GM12878 (cell line): ENCODE measurements around the gene PLK2. TPM values are rescaled to one million over a fixed set of nuclear protein-coding genes. Genes with fewer than 3 reads are reported as not detected.

ENCODE experiments used
- ATAC-seq: fragments of 200-7000 bp; cut with Tn5 transposase; 3 replicates; pipeline ENCODE4 v1.9.1; 2020; ENCODE audit warnings: mild to moderate bottlenecking, moderate library complexity
- BruUV-seq: library from RNA; stranded (reverse); fragments of 400-500 nt; replicated peaks from 2 replicates; lab custom pipeline; 2021; lab: Mats Ljungman, UMichigan
- CTCF ChIA-PET: fragments of 300-600 bp; sonication (Branson Sonifier 250); formaldehyde crosslinking; extraction: SDS; loops from one replicate; lab custom pipeline; 2021; ENCODE audit warnings: inconsistent platforms; lab: Yijun Ruan, JAX
- POLR2A ChIA-PET: fragments of 350-600 bp; formaldehyde crosslinking; extraction: SDS; loops from one replicate; lab custom pipeline; 2021; ENCODE audit warnings: inconsistent platforms; lab: Charles Lee
- RAD21 ChIA-PET: fragments of 300-600 bp; sonication (Branson Sonifier 250); formaldehyde crosslinking; loops from one replicate; lab custom pipeline; 2023; ENCODE audit warnings: antibody characterized with exemption; ENCODE audit not compliant: unreplicated experiment; lab: Charles Lee
- SMC1A ChIA-PET: fragments of 300-600 bp; sonication (Branson Sonifier 250); formaldehyde crosslinking; loops from one replicate; lab custom pipeline; 2023; ENCODE audit not compliant: unreplicated experiment, uncharacterized antibody; lab: Charles Lee
- DNase-seq: peaks from one replicate; pipeline ENCODE4 v3.0.0-alpha.2; 2011; ENCODE audit warnings: low read depth, low spot score
- FAIRE-seq: peaks from 3 replicates; lab custom pipeline; 2011; peaks lifted over from hg19 to GRCh38; lab: Jason Lieb, UNC
- H2AFZ ChIP-seq: 2 replicates; pipeline ENCODE4 v1.6.0; 2011; ENCODE audit warnings: low read depth, low read length, control low read depth; ENCODE audit not compliant: control insufficient read depth
- H3K27ac ChIP-seq: 2 replicates; pipeline ENCODE4 v1.5.1; 2011; ENCODE audit warnings: control low read depth; ENCODE audit not compliant: control insufficient read depth, insufficient read depth
- H3K27me3 ChIP-seq, 2 experiments: replicated peaks in 1 of 2; 2 replicates each; pipeline versions ENCODE4 v1.6.0 to v1.6.1; 2011; ENCODE audit warnings: low read length in 1 of 2; ENCODE audit not compliant: control insufficient read depth in 2 of 2, insufficient read depth in 2 of 2
- H3K36me3 ChIP-seq, 2 experiments: 2 replicates each; pipeline ENCODE4 v1.5.1; 2011; ENCODE audit warnings: low read length in 1 of 2; ENCODE audit not compliant: control insufficient read depth in 2 of 2, insufficient read depth in 2 of 2
- H3K4me1 ChIP-seq: 2 replicates; pipeline ENCODE4 v1.6.1; 2011; ENCODE audit warnings: mild to moderate bottlenecking, low read length, moderate library complexity, mixed read lengths; ENCODE audit not compliant: control insufficient read depth, insufficient read depth
- H3K4me2 ChIP-seq: 2 replicates; pipeline ENCODE4 v1.6.0; 2011; ENCODE audit warnings: control low read depth; ENCODE audit not compliant: control insufficient read depth, insufficient read depth
- H3K4me3 ChIP-seq: fragments of 200-600 bp; sonication (generic); 2 replicates; pipeline ENCODE4 v1.5.1; 2016
- H3K79me2 ChIP-seq: 2 replicates; pipeline ENCODE4 v1.6.0; 2011; ENCODE audit warnings: low read length; ENCODE audit not compliant: control insufficient read depth, insufficient read depth
- H3K9ac ChIP-seq: 2 replicates; pipeline ENCODE4 v1.8.0; 2011; ENCODE audit warnings: low read length, control low read depth, mixed read lengths; ENCODE audit not compliant: control insufficient read depth, insufficient read depth
- H3K9me3 ChIP-seq: replicated peaks from 3 replicates; pipeline ENCODE4 v1.5.1; 2011; ENCODE audit warnings: mild to moderate bottlenecking, low read length; ENCODE audit not compliant: control insufficient read depth, insufficient read depth
- H4K20me1 ChIP-seq: 2 replicates; pipeline ENCODE4 v1.6.0; 2011; ENCODE audit not compliant: control insufficient read depth, insufficient read depth
- ATF7 ChIP-seq: fragments of 450-650 bp; IDR thresholded peaks from 2 replicates; pipeline ENCODE4 v1.6.1; 2016; ENCODE audit warnings: low read depth, mild to moderate bottlenecking
- FOXM1 ChIP-seq: IDR thresholded peaks from 2 replicates; pipeline ENCODE4 v1.6.1; 2012; ENCODE audit warnings: low read depth, mild to moderate bottlenecking, inconsistent platforms, low read length, moderate library complexity
- MEF2A ChIP-seq: IDR thresholded peaks from 2 replicates; pipeline ENCODE4 v1.6.1; 2011; ENCODE audit warnings: low read depth, mild to moderate bottlenecking, low read length, moderate library complexity; ENCODE audit not compliant: insufficient read depth
- NR2C2 ChIP-seq: IDR thresholded peaks from 2 replicates; pipeline ENCODE4 v1.6.1; 2011; ENCODE audit warnings: borderline replicate concordance, low read depth; ENCODE audit not compliant: control insufficient read depth, insufficient read length
- SREBF2 ChIP-seq: IDR thresholded peaks from 2 replicates; pipeline ENCODE4 v1.6.1; 2012; ENCODE audit warnings: mild to moderate bottlenecking, low read length
- TARDBP ChIP-seq: IDR thresholded peaks from 2 replicates; pipeline ENCODE4 v1.6.1; 2016; ENCODE audit warnings: borderline replicate concordance
- WGBS: methylation state at CpG from one replicate; pipeline ENCODE4 v1.1.6; 2016; ENCODE audit warnings: low lambda C conversion rate; ENCODE audit not compliant: insufficient replicate concordance, insufficient coverage; ENCODE audit errors: missing lambda C conversion rate; 5-methylcytosine and 5-hydroxymethylcytosine counted together
- in situ Hi-C: fragments of 300-500 bp; cut with MboI; formaldehyde crosslinking; loops from 9 replicates; pipeline ENCODE4 v1.14.3; 2018; ENCODE audit warnings: mixed read lengths
- intact Hi-C: fragments of 100-400 bp; cut with micrococcal nuclease; formaldehyde crosslinking; loops from one replicate; pipeline ENCODE4 v1.14.2; 2022; ENCODE audit not compliant: unreplicated experiment
- polyA plus RNA-seq, 11 experiments: library from polyadenylated mRNA; depleted of rRNA in 4 of 11; unstranded in 6 of 11; stranded (reverse) in 5 of 11; fragments of >200 nt; fragmentation: Nextera tagmentation in 4 of 11; fragmentation: Illumina TruSeq in 1 of 11; extraction: Ambion mirVana in 4 of 11; extraction: Trizol in 1 of 11; gene quantifications; 1 replicate in 1 of 11; 2 replicates in 10 of 11; pipeline versions ENCODE4 v1.2.1 to v1.2.3, GENCODE V29; 2011 to 2016; ENCODE audit warnings: inconsistent platforms in 2 of 11, missing spikeins in 2 of 11, low read depth in 1 of 11
- total RNA-seq, 4 experiments: library from RNA; depleted of rRNA in 3 of 4; stranded (reverse); fragments of >200 nt in 3 of 4; fragmentation: Illumina TruSeq in 1 of 4; extraction: Trizol in 1 of 4; gene quantifications; 2 replicates each; pipeline versions ENCODE4 v1.2.1 to v1.2.3, GENCODE V29; 2013 to 2021
- TF ChIP-seq, protein P1 (sequence below): fragments of 450-650 bp; IDR thresholded peaks from 2 replicates; pipeline ENCODE4 v1.6.1; 2014; ENCODE audit warnings: mild to moderate bottlenecking
- TF ChIP-seq, protein P2 (sequence below): IDR thresholded peaks from 2 replicates; pipeline ENCODE4 v1.6.1; 2012; ENCODE audit warnings: low read length, inconsistent platforms
- TF ChIP-seq, protein P3 (sequence below): fragments of 450-650 bp; IDR thresholded peaks from 2 replicates; pipeline ENCODE4 v1.6.1; 2017; ENCODE audit warnings: low read depth, mild to moderate bottlenecking, moderate library complexity

The PLK2 gene
- total and polyA plus RNA-seq, 10 of the 15 experiments (the other 5 are each of a cell fraction or from before 2014, with no cell fraction given) = 0.07 to 3.9 (median 0.52) TPM

DNA sequence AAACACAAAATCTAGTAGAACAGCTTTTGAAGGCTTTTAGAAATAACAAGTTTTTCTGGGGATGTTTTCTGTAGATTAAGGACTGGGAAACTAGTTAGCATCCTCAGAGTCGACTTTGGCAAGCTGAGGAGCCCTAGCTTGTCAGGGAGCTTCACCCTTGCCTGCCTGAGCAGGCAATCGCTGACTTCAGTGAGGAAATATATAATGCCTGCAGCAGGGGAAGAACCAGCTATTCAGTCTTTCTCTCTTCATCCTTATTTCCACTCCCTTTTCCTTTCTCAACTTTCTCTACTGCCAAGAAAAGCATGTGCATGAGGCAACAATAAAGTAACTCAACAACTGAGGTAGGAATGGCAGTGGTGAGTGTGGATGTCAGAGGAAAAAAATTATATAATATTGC lies 54.7 kb downstream of the PLK2 start (continued):
- TF ChIP-seq MEF2A (no peak), SREBF2 (no peak)
- TF ChIP-seq, protein P1, sequence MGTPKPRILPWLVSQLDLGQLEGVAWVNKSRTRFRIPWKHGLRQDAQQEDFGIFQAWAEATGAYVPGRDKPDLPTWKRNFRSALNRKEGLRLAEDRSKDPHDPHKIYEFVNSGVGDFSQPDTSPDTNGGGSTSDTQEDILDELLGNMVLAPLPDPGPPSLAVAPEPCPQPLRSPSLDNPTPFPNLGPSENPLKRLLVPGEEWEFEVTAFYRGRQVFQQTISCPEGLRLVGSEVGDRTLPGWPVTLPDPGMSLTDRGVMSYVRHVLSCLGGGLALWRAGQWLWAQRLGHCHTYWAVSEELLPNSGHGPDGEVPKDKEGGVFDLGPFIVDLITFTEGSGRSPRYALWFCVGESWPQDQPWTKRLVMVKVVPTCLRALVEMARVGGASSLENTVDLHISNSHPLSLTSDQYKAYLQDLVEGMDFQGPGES = no peak

DNA sequence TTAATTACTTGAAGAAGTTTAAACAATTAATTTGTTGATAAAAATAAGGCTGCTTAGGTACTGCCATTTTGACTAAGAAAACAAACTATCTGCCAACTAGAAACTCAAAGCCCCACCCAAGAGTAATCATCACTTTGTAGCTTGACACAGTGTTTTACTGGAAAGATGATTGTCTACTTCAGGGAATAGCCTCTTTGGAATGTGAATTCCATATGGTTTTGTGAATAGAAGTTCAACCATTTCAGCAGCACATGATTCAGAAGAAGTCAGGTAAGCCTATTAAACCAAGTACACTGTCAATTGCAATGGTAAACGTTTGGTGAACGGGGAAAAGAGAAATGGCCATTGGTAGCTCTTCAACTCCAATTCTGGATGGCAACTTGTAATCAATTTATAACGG lies 55.2 kb downstream of the PLK2 start:
- no peaks in the 10 kb centered on the region for H3K79me2 ChIP-seq
- no peaks in the 10 kb centered on the region; a peak in 1 of 4 replicates for H3K27me3 ChIP-seq
- CTCF ChIA-PET = no interaction called here
- no peaks in the 10 kb centered on the region for H3K4me1 ChIP-seq
- no peaks in the 10 kb centered on the region for H4K20me1 ChIP-seq
- no TSS peak for BruUV-seq
- intact Hi-C loops (no loop called here), in situ Hi-C loops (no loop called here)
- H3K27ac ChIP-seq = no peak overlapping the region
- ATAC-seq (no peak), FAIRE-seq (no peak), DNase-seq (no peak)
- POLR2A ChIA-PET = no interaction called here
- no peaks in the 10 kb centered on the region for H3K9me3 ChIP-seq
- WGBS = 33% methylated on average over 3 of the region's 3 CpGs
- no peaks in the 10 kb centered on the region for H3K36me3 ChIP-seq
- H3K4me3 ChIP-seq = no peak overlapping the region
- RAD21 ChIA-PET = no interaction called here
- SMC1A ChIA-PET = no interaction called here
- TF ChIP-seq, protein P2, sequence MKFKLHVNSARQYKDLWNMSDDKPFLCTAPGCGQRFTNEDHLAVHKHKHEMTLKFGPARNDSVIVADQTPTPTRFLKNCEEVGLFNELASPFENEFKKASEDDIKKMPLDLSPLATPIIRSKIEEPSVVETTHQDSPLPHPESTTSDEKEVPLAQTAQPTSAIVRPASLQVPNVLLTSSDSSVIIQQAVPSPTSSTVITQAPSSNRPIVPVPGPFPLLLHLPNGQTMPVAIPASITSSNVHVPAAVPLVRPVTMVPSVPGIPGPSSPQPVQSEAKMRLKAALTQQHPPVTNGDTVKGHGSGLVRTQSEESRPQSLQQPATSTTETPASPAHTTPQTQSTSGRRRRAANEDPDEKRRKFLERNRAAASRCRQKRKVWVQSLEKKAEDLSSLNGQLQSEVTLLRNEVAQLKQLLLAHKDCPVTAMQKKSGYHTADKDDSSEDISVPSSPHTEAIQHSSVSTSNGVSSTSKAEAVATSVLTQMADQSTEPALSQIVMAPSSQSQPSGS = no peak
- no peak for TF ChIP-seq FOXM1
- TF ChIP-seq, protein P3, sequence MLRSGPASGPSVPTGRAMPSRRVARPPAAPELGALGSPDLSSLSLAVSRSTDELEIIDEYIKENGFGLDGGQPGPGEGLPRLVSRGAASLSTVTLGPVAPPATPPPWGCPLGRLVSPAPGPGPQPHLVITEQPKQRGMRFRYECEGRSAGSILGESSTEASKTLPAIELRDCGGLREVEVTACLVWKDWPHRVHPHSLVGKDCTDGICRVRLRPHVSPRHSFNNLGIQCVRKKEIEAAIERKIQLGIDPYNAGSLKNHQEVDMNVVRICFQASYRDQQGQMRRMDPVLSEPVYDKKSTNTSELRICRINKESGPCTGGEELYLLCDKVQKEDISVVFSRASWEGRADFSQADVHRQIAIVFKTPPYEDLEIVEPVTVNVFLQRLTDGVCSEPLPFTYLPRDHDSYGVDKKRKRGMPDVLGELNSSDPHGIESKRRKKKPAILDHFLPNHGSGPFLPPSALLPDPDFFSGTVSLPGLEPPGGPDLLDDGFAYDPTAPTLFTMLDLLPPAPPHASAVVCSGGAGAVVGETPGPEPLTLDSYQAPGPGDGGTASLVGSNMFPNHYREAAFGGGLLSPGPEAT = no peak
- TF ChIP-seq TARDBP = no peak
- no peak for TF ChIP-seq ATF7
- TF ChIP-seq NR2C2 = no peak
- H3K4me2 ChIP-seq = no peak overlapping the region
- H3K9ac ChIP-seq = no peak overlapping the region
- no peak overlapping the region for H2AFZ ChIP-seq

Other genes with a start within 250 kb of the PLK2 start
- gene GAPT, start 31.3 kb upstream of the PLK2 start, total RNA-seq (2014; rRNA removed) = 0.44 and 0.45 TPM in 2 replicates
- gene GAPT, start 31.3 kb upstream of the PLK2 start, total RNA-seq (2014; rRNA removed; fragmentation: Illumina TruSeq; extraction: Trizol) = 0.69 and 0.85 TPM in 2 replicates
- gene GAPT, start 31.3 kb upstream of the PLK2 start, total RNA-seq (2021) = 0.29 and 0.67 TPM in 2 replicates
- gene GAPT, start 31.3 kb upstream of the PLK2 start, polyA plus RNA-seq (2011; rRNA removed) = 0.15 and 0.53 TPM in 2 replicates
- gene GAPT, start 31.3 kb upstream of the PLK2 start, polyA plus RNA-seq (2014; fragmentation: Illumina TruSeq; extraction: Trizol) = 0.96 and 3.2 TPM in 2 replicates
- gene GAPT, start 31.3 kb upstream of the PLK2 start, polyA plus RNA-seq (2014; fragmentation: Nextera tagmentation; extraction: Ambion mirVana) = under 1 TPM; 0.47 to 0.79 TPM
- 0.24 and 0.30 TPM in 2 replicates for gene GAPT, start 31.3 kb upstream of the PLK2 start, polyA plus RNA-seq (2014; rRNA removed)
- gene GAPT, start 31.3 kb upstream of the PLK2 start, polyA plus RNA-seq (2016; fragmentation: Nextera tagmentation; extraction: Ambion mirVana) = not detected
- not detected in 2 replicates for gene RAB3C, start 123.0 kb upstream of the PLK2 start, total RNA-seq (2014; rRNA removed)
- gene RAB3C, start 123.0 kb upstream of the PLK2 start, total RNA-seq (2014; rRNA removed; fragmentation: Illumina TruSeq; extraction: Trizol) = not detected in 2 replicates
- gene RAB3C, start 123.0 kb upstream of the PLK2 start, total RNA-seq (2021) = not detected in 2 replicates
- gene RAB3C, start 123.0 kb upstream of the PLK2 start, polyA plus RNA-seq (2011; rRNA removed) = not detected in 2 replicates
- not detected in 2 replicates for gene RAB3C, start 123.0 kb upstream of the PLK2 start, polyA plus RNA-seq (2014; fragmentation: Illumina TruSeq; extraction: Trizol)
- not detected for gene RAB3C, start 123.0 kb upstream of the PLK2 start, polyA plus RNA-seq (2014; fragmentation: Nextera tagmentation; extraction: Ambion mirVana)
- not detected in 2 replicates for gene RAB3C, start 123.0 kb upstream of the PLK2 start, polyA plus RNA-seq (2014; rRNA removed)
- not detected for gene RAB3C, start 123.0 kb upstream of the PLK2 start, polyA plus RNA-seq (2016; fragmentation: Nextera tagmentation; extraction: Ambion mirVana)